HepG2 (cell line): ENCODE results near the gene RHOBTB1.

ENCODE experiments used
- CEBPB ChIP-seq: IDR thresholded peaks from 2 replicates; pipeline ENCODE4 v1.6.1; 2011; ENCODE audit warnings: low read depth, low read length, improper control_type of control experiment, borderline replicate concordance
- CEBPG ChIP-seq: IDR thresholded peaks from 2 replicates; pipeline ENCODE4 v1.6.1; 2016
- JUND ChIP-seq: sonication (generic); formaldehyde crosslinking; IDR thresholded peaks from 2 replicates; pipeline ENCODE4 v1.8.0; 2022; ENCODE audit warnings: mild to moderate bottlenecking, missing genetic modification reagents
- U2AF2 ChIP-seq: fragments of 200-400 bp; formaldehyde crosslinking; IDR thresholded peaks from 2 replicates; pipeline ENCODE4 v1.6.1; 2017; ENCODE audit warnings: low read depth, mild to moderate bottlenecking, low read length

DNA sequence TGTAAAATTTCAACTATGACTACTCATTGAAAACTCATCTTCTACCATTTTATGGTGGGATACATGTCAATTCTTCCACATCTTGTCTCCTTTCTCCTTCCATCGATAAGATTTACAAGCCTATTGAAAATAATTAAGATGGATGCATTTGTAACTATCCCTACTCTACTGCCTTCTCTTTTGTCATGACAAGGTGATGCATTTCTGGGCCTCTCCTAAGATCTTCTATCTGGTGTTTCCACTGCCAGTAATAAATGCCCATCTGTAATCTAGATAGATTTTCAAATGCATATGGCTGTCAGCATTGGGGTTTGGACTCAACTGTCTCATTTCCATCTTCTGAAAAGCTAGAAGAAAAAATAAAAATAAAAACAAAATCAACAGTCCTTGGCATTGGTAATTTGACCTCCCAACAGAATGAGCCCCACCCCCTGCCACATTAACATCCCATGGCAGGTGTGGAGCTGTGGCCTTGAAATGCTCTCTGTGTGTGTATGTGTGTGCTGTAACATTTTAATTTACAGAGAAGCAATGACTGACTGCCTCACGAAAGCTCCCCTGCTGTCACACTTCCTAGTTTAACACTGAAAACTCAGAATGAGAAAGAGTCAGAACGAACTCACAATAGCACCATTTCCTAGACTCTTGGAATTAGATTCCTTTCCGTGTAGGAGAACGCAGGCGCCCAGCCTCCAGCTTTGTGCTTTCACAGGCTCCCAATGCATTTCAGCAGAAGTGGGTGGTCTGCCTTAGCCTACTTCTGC, 74.2 kb downstream of the RHOBTB1 start:
- no peak for TF ChIP-seq JUND
- no peak for TF ChIP-seq CEBPB
- no peak for TF ChIP-seq CEBPG (CRISPR knock-in tag)
- no peak for TF ChIP-seq U2AF2
